Heart left ventricle (tissue), 16 donors: Measurements from ENCODE around the gene FOXJ3. TPM values are rescaled to one million over a fixed set of nuclear protein-coding genes. Genes with fewer than 3 reads are reported as not detected.

Experiments
- ATAC-seq, 4 donors: fragments of 200-7000 bp; cut with Tn5 transposase; one replicate each; pipeline ENCODE4 v1.9.1; 2020 to 2022; ENCODE audit warnings: moderate library complexity in 4 of 4, mild to moderate bottlenecking in 3 of 4, moderate number of reproducible peaks in 1 of 4
- DNase-seq, 5 donors: peaks; one replicate each; pipeline ENCODE4 v3.0.0-alpha.2; 2020
- H3K27ac ChIP-seq, 12 donors: fragments of 200-600 bp; sonication (generic) in 4 of 12; one replicate each; pipeline versions ENCODE4 v1.5.0 to v1.8.0; 2016 to 2022; ENCODE audit warnings: mild to moderate bottlenecking in 2 of 12
- H3K27me3 ChIP-seq, 9 donors: fragments of 200-600 bp; sonication (generic) in 2 of 9; one replicate each; pipeline versions ENCODE4 v1.5.1 to v1.8.0; 2016 to 2022; ENCODE audit warnings: mild to moderate bottlenecking in 3 of 9
- H3K36me3 ChIP-seq, 9 donors: fragments of 200-600 bp; sonication (generic) in 2 of 9; one replicate each; pipeline versions ENCODE4 v1.5.0 to v1.8.0; 2018 to 2022; ENCODE audit warnings: mild to moderate bottlenecking in 2 of 9
- H3K4me1 ChIP-seq, 12 donors: fragments of 200-600 bp; sonication (generic) in 4 of 12; one replicate each; pipeline versions ENCODE4 v1.5.0 to v1.8.0; 2016 to 2022; ENCODE audit warnings: mild to moderate bottlenecking in 3 of 12
- H3K4me3 ChIP-seq, 12 donors: fragments of 200-600 bp; sonication (generic) in 4 of 12; one replicate each; pipeline versions ENCODE4 v1.5.0 to v1.8.0; 2017 to 2022; ENCODE audit warnings: mild to moderate bottlenecking in 9 of 12, moderate library complexity in 4 of 12
- H3K9me3 ChIP-seq, 12 donors: fragments of 200-600 bp; sonication (generic) in 4 of 12; one replicate each; pipeline versions ENCODE4 v1.5.0 to v1.8.0; 2016 to 2022; ENCODE audit warnings: mild to moderate bottlenecking in 1 of 12
- POLR2A ChIP-seq, 2 donors: fragments of 450-650 bp; IDR thresholded peaks; one replicate each; pipeline ENCODE4 v1.6.1; 2017; ENCODE audit warnings: antibody characterized with exemption in 2 of 2, mild to moderate bottlenecking in 2 of 2, moderate library complexity in 2 of 2
- WGBS, 4 donors: extraction: QIAGEN DNeasy Blood & Tissue Kit in 2 of 4; methylation state at CpG; one replicate each; pipeline versions ENCODE4 v1.1.5 to v1.1.7; 2013 to 2018; 5-methylcytosine and 5-hydroxymethylcytosine counted together
- intact Hi-C, 10 donors: fragments of 100-400 bp; cut with DNase I; formaldehyde crosslinking; loops; one replicate each; pipeline versions ENCODE4 v1.11.1 to v1.14.2; 2022
- polyA plus RNA-seq, 2 donors: library from polyadenylated mRNA; stranded (reverse); fragments of 200-250 nt; gene quantifications; one replicate each; pipeline ENCODE4 v1.2.3, GENCODE V29; 2013
- total RNA-seq, 9 donors: library from RNA; depleted of rRNA in 2 of 9; stranded (reverse); fragments of >200 nt in 2 of 9; fragmentation: NEBNext Ultra II Directional in 3 of 9; extraction: Animal tissue kit (Norgen Biotek cat#: 25700) in 3 of 9; gene quantifications; one replicate each; pipeline versions ENCODE4 v1.1.0 to v1.2.4, GENCODE V29; 2016 to 2023
- TF ChIP-seq, protein P1 (sequence below), 12 donors: fragments of 200-600 bp; sonication (generic) in 4 of 12; IDR thresholded peaks; one replicate each; pipeline versions ENCODE4 v1.5.0 to v1.8.0; 2018 to 2022; ENCODE audit warnings: antibody characterized with exemption in 12 of 12, mild to moderate bottlenecking in 5 of 12
- donor health status: ischemic (EF 13 %, LVEDD 7.1; RV severe dilation, severe dysfunction).
- donor health status: healthy with polysubstance abuse.
- donor health status: DM: no; HTN: yes; CAD: no.
- donor health status: DM: no; HTN: no; CAD: no.
- donor health status: ischemic (EF 25% LVEDD 6.9; RV normal size, moderate dysfunction).
- donor health status: ischemic (EF 25% LVEDD 5.7; RV mildly dilated, moderate dysfunction).
- donor health status: healthy.
- donor health status: DM: yes; HTN: yes; CAD: no.
- donor health status: ischemic (EF 35%, LVEDD 5.7; RV mildly dilated, moderate dysfunction).
- donor health status: nonischemic (EF 11% LVEDD 7.7; RV severe dilation, severe dysfunction).
- donor health status: DM: yes; HTN: yes; CAD: no.
- donor health status: PGD.
- donor health status: ischemic (EF 29% LVEDD 5.4; RV normal size, mild dysfunction).
- donor health status: nonischemic (EF 23%, LVEDD 6.1; RV moderate dilation, normal function).

The FOXJ3 gene
- total and polyA plus RNA-seq, 11 donors = 10.8 to 48.8 (median 36.4) TPM

DNA sequence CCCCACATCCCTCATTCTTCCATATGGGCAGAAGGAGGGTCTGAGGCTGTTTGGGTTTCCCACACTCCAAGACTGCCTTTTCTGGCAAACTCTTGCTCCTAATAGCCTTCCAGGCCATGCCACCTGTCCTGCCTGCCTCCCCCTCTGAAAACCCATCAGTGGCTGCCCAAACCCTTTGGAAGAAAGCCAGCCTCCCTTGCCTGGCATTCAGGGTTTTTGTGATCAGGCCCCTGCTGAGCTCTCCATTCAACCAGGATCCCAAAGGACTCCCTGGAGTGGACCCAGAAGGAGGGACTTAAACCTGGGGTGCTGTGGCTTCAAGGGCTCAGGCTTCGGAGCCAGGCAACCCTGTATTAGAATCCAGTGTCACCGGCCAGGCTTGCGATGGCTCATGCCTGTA, 166.3 kb downstream of the FOXJ3 start:
- peaks cover 8 to 54% (median 41%) of the 10 kb centered on the region in 12 donors for H3K4me1 ChIP-seq
- H3K4me3 ChIP-seq = no peak overlapping the region
- H3K27ac ChIP-seq = no peak overlapping the region
- 96 to 98% (median 98%) methylated on average over 3 of the region's 3 CpGs for WGBS, 4 donors
- no peaks in the 10 kb centered on the region for H3K36me3 ChIP-seq
- no peak for ATAC-seq
- DNase-seq = no peak
- TF ChIP-seq, protein P1, sequence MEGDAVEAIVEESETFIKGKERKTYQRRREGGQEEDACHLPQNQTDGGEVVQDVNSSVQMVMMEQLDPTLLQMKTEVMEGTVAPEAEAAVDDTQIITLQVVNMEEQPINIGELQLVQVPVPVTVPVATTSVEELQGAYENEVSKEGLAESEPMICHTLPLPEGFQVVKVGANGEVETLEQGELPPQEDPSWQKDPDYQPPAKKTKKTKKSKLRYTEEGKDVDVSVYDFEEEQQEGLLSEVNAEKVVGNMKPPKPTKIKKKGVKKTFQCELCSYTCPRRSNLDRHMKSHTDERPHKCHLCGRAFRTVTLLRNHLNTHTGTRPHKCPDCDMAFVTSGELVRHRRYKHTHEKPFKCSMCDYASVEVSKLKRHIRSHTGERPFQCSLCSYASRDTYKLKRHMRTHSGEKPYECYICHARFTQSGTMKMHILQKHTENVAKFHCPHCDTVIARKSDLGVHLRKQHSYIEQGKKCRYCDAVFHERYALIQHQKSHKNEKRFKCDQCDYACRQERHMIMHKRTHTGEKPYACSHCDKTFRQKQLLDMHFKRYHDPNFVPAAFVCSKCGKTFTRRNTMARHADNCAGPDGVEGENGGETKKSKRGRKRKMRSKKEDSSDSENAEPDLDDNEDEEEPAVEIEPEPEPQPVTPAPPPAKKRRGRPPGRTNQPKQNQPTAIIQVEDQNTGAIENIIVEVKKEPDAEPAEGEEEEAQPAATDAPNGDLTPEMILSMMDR (IDR thresholded peaks at IDR 0.05) = no peak
- TF ChIP-seq POLR2A (IDR thresholded peaks at IDR 0.05) = no peak
- intact Hi-C loops = no loop called here
- no peaks in the 10 kb centered on the region for H3K27me3 ChIP-seq
- no peaks in the 10 kb centered on the region for H3K9me3 ChIP-seq

DNA sequence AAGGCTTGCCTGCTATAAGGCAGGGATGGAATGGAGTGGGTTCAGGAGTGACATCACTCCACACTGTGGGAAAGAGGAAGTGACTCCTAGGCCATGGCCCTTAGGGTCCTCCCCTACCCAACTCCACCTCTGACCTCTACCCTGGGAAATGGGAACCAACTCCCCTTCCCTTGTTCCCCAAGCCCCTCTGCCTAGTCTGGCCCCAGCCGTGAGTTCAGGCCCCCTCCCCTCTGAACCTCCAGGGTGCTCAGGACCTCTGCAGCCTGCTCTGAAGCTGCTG, 166.7 kb downstream of the FOXJ3 start:
- ATAC-seq (no peak), DNase-seq (no peak)
- Histone ChIP-seq H3K9me3 (no peaks in the 10 kb centered on the region), H3K27me3 (no peaks in the 10 kb centered on the region), H3K36me3 (no peaks in the 10 kb centered on the region), H3K4me1 (peaks cover 8 to 49% (median 38%) of the 10 kb centered on the region in 12 donors), H3K4me3 (no peak overlapping the region), H3K27ac (no peak overlapping the region)
- intact Hi-C loops = no loop called here
- TF ChIP-seq, protein P1 (IDR thresholded peaks at IDR 0.05) = no peak
- no peak for TF ChIP-seq POLR2A (IDR thresholded peaks at IDR 0.05)
- WGBS, 4 donors = 33 to 73% (median 65%) methylated on average over 1 of the region's 1 CpG

DNA sequence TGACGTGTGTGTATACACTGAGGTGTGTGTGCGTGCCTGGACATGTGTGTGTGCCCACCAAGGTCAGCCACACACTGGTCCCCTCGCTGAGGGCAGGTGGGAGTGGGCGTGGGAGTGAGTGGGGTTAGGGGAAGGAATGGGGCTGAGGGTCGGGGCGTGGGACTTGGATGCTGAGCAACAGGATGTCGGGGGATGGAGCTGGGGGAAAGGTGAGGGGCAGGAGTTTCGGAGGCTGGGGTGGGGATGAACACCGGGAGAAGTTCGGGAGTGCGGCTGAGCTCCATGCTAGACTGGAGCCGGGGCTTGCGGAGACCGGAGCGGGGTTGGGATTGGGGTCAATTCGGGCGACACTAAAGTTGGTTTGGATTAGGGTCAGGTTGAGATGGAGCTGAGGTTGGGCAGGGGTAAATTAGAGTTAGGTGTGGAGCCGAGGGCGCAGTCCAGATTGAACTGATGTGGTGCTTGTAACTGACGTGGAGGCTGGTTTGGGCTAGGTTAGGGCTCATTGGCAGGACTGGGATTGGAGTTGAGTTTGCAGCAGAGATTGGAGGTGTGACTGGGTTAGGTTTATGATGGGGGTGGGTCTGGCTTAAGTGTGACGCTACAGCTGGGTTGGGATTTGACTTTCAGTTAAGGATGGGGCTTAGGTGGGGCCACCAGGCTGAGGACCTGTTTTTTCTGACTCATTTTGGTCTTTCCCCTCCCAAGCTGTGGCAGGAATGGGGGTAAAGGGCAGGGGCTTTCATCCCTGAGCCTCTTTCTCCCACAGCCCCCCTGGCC, 167.2 kb downstream of the FOXJ3 start:
- no peak for DNase-seq
- Histone ChIP-seq H3K27me3 (no peaks in the 10 kb centered on the region), H3K4me1 (peaks cover 8 to 44% (median 34%) of the 10 kb centered on the region in 12 donors), H3K36me3 (no peaks in the 10 kb centered on the region), H3K27ac (no peak overlapping the region), H3K9me3 (no peaks in the 10 kb centered on the region), H3K4me3 (no peak overlapping the region)
- intact Hi-C loops = no loop called here
- no peak for TF ChIP-seq POLR2A (IDR thresholded peaks at IDR 0.05)
- TF ChIP-seq, protein P1 (IDR thresholded peaks at IDR 0.05) = no peak
- no peak for ATAC-seq
- WGBS, 4 donors = 84 to 87% (median 85%) methylated on average over 21 of the region's 21 CpGs

DNA sequence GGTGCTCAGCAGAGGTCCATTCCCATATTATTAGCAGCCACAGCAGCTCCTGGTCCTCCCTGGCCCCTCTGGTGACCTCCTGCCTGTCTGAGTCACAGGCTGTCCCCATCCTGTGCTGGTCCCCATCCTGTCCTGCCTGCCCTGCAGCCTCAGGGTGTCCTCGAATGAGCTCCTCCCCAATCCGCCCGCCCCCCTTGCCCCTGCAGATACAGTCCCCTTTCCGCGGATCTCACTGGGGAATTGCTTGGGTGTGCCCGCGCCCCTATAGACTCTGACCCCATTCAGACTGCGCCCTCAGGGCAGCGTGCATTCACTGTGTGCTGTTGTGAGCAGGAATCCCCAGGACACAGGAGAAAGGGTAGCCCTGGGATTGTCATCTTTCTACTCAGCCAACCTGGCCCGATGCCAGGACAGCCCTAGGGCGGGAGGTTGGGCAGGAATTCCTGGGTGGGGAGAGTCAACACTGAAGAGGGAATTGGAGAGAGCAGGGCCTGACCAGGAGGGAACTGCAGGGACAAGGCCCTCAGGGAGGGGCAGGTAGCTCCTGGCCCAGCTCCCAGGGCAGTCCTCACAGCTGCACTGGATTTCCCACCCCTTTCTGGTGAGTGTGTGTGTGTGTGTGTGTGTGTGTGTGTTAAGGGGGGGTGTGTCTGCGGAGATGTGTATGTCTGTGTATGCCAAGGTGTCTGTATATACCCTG, 169.4 kb downstream of the FOXJ3 start:
- no peak overlapping the region for H3K4me3 ChIP-seq
- TF ChIP-seq POLR2A (IDR thresholded peaks at IDR 0.05) = no peak
- TF ChIP-seq, protein P1 (IDR thresholded peaks at IDR 0.05) = no peak
- no peaks in the 10 kb centered on the region for H3K27me3 ChIP-seq
- intact Hi-C loops = no loop called here
- ATAC-seq (peak; percentile 81 to 92 (median 87)), DNase-seq (peak; percentile 69 to 82 (median 79))
- H3K27ac ChIP-seq = peak overlapping the region in 10 of 12 donors; percentile 38 to 79 (median 62)
- H3K36me3 ChIP-seq = no peaks in the 10 kb centered on the region
- WGBS, 4 donors = 10 to 36% (median 29%) methylated on average over 10 to 12 of the region's 12 CpGs
- peaks cover 0 to 27% (median 14%) of the 10 kb centered on the region in 12 donors for H3K4me1 ChIP-seq
- H3K9me3 ChIP-seq = peaks cover 0 to 9% (median 3%) of the 10 kb centered on the region in 12 donors
